GM19099 (cell line): Measurements from ENCODE around the gene TEX101.

Experiments used
- POLR2A ChIP-seq: IDR thresholded peaks from 3 replicates; pipeline ENCODE4 v1.6.1; 2011; ENCODE audit warnings: low read depth; ENCODE audit not compliant: insufficient read length; ENCODE audit errors: extremely low read depth

The TEX101 gene

DNA sequence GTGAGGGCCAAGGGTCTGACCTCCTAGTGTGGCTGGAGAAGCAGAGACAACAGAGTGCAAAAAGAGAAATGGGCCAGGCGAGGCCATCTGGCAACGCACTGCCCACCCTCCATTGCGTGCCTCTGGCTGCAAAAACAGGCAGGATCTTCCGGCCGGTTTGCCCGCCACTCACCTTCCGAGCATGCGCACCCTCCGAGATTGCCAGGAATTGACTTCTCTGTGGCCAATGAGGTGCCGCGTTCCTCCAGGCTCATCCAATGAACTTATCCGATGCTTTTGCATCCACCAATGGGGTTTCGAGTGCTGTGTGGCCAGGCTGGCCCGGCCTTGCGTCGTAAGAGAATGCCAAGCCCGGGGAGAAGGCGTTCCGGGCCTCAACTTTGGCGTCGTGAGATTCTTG, at the start of gene TEX101:
Gene TEX101, plus strand, starts transcription at position 337 of the 400 bp plus-strand sequence. CDS start 1,030 bp downstream, outside the sequence.
- TF ChIP-seq POLR2A: no peak

- no peak for TF ChIP-seq POLR2A
Measured at GRCh38 chr19:43367822-43368221, 46.9 kb upstream of the TEX101 start.

- TF ChIP-seq POLR2A: no peak
Measured at GRCh38 chr19:43371909-43372308, 42.8 kb upstream of the TEX101 start.

GRCh38 chr19:43372462-43372861, 42.2 kb upstream of the TEX101 start:
- TF ChIP-seq POLR2A: no peak

- TF ChIP-seq POLR2A: no peak
Measured at GRCh38 chr19:43380008-43380407, 34.7 kb upstream of the TEX101 start.

- no peak for TF ChIP-seq POLR2A
Measured at GRCh38 chr19:43380771-43381386, 33.8 kb upstream of the TEX101 start.

GRCh38 chr19:43395561-43395960, 19.1 kb upstream of the TEX101 start:
- no peak for TF ChIP-seq POLR2A

DNA sequence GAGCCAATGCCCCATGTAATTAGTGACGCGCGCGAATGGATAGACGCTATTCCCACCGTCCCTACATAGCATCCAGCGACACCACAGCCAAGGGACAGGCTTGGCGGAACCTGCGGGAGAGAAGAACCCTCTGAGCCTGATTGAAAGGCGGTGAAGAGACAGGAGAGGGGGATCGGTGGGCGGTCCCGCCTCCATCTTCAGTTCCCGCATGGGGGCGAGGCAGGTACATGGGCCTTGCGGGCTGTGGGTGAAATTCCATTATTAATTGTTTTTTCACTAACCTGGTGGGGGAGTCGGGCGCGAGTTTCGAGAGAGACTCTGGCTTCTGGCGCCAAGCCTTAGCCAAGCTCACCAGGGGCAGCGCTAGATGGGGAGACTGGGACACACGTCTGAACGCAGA, 8.4 kb upstream of the TEX101 start:
- TF ChIP-seq POLR2A: no peak

DNA sequence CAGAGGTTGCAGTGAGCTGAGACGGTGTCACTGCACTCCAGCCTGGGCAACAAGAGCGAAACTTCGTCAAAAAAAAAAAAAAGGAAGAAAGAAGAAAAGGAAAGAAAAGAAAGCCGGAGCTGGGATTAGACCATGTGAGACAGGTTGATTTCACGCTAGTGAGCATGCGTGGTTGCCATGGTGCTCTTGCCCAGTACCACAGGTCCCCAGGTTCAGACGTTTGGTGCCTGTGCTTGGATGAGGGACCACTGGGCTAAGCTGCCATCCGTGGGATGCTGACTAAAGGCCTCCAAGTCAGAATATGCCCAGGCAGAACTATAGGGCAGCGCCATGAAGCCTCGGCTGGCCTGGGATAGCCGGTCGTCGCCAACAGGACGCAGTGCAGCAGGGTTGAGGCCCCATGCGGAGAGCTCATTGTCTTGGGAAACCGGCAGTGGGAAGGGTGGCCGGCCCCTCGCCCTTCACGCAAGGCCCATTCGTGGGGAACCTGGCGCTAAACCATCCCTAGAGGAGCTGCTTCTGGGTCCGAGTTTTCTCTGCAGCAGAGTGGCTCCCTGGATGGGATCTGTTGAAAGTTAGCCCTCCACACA, 7.2 kb upstream of the TEX101 start:
- TF ChIP-seq POLR2A: no peak

DNA sequence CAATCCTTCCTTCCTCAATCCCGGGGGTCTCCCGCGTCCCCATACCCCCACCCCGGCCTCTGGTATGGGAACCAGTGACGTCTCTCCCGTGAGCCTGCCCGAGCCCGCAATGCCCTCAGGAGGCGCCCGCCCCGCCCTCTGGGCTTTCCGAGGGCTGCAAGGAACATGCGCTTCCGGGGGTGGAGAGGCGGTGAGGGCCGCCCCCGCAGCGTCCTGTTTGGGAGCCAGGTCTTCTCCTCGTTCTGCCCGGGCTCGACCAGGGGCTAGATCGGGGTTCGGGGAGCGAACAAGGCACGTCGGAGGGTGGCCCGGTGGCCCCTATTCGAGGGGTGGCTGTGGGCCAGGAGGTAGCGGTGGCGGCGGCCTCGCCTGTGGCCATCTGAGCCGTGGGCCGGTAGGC, 6.6 kb upstream of the TEX101 start:
- TF ChIP-seq POLR2A: no peak

DNA sequence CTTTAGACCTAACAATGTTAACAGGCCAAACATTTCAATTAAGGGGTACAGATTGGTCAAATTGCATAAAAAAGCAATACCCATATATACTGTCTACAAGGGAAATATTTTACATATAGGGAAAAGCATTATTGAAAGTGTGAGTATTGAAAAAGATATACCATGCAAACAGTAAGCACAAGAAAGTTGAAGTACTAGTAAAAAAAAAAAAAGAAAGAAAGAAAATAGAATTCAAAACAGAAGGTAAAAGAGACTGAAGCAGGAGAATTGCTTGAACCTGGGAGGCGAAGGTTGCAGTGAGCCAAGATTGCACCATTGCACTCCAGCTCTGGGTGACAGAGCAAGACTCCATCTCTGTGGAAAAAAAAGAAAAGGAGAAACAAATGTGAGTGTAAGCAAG, 5.3 kb upstream of the TEX101 start:
- no peak for TF ChIP-seq POLR2A

- TF ChIP-seq POLR2A: no peak
Measured at GRCh38 chr19:43412441-43412840, 2.2 kb upstream of the TEX101 start.

GRCh38 chr19:43416951-43417623, 2.4 kb downstream of the TEX101 start:
- TF ChIP-seq POLR2A: no peak

- no peak for TF ChIP-seq POLR2A
Measured at GRCh38 chr19:43420954-43421353, 6.3 kb downstream of the TEX101 start.

DNA sequence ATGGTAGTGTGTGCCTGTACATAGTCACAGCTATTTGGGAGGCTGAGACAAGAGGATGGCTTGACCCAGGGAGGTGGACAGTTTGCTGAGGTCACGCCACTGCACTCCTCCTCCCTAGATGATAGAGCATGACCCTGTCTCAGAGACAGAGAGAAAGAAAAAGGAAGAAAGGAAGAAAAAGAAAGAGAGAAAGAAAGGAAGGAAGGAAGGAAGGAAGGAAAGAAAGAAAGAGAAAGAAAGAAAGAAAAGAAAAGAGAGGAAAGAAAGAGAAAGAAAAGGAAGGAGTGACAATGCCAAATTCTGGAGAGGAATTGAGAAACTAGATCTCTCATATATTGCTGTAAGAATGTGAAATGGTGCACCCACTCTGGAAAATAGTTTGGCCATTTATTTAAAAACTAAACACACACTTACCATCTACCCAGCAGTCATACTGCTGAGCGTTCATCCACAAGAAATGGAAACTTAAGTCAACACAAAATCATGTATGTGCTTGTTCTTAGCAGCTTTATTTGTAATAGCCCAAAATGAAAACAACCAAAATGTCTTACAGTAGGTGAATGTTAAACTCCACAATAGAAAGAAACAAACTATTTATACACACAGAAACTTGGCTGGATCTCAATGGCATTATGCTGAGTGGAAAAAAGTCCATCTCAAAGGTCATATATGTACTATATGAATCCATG, 7.5 kb downstream of the TEX101 start:
- TF ChIP-seq POLR2A: no peak

- TF ChIP-seq POLR2A: no peak
Measured at GRCh38 chr19:43422689-43423066, 8.0 kb downstream of the TEX101 start.
